C4-2B (cell line): ENCODE data around the gene TLDC2.

ENCODE experiments used
- ZFX ChIP-seq: fragments of 450-650 bp; IDR thresholded peaks from 2 replicates; pipeline ENCODE4 v1.6.1; 2017
- TF ChIP-seq, protein P1 (sequence below): fragments of 450-650 bp; conservative IDR thresholded peaks from 2 replicates; pipeline ENCODE4 v1.5.1; 2017; ENCODE audit warnings: mild to moderate bottlenecking

DNA sequence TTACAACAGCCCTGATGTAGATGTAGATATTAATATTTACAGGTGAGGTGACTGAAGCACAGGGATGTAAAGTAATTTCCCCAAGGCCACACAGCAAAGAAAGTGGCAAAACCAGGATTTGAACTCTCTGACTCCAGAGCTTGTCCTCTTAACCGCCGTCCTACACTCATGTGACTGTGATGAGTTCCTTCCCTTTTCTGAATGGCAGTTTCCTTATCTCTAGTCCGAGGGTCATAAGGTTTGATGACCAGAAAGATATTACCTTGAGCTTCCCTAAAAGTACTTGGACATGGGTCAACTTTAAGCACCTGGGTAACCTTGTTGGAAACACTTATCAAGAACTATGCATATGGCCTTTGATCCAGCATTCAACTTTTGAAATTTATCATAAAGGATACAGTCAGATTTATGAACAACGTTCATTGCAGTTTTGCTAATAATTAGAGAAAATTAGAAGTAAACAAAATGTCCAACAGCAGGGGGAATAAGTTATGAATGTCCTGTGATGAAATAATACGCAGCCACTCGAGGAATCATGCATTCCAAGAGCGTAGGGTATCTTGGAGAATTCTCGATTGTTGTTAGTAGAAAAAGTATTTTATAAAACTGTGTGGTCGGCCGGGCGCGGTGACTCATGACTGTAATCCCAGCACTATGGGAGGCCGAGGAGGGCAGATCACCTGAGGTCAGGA lies 2.3 kb upstream of the TLDC2 start:
- TF ChIP-seq, protein P1, sequence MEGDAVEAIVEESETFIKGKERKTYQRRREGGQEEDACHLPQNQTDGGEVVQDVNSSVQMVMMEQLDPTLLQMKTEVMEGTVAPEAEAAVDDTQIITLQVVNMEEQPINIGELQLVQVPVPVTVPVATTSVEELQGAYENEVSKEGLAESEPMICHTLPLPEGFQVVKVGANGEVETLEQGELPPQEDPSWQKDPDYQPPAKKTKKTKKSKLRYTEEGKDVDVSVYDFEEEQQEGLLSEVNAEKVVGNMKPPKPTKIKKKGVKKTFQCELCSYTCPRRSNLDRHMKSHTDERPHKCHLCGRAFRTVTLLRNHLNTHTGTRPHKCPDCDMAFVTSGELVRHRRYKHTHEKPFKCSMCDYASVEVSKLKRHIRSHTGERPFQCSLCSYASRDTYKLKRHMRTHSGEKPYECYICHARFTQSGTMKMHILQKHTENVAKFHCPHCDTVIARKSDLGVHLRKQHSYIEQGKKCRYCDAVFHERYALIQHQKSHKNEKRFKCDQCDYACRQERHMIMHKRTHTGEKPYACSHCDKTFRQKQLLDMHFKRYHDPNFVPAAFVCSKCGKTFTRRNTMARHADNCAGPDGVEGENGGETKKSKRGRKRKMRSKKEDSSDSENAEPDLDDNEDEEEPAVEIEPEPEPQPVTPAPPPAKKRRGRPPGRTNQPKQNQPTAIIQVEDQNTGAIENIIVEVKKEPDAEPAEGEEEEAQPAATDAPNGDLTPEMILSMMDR: no peak
- TF ChIP-seq ZFX: no peak
